ENCODE measurements around the gene MEIOC. TPM values are rescaled to one million over a fixed set of nuclear protein-coding genes. Genes with fewer than 3 reads are reported as not detected.

Gene MEIOC
- total RNA-seq, 2 donors from 2014 or later: not detected

DNA sequence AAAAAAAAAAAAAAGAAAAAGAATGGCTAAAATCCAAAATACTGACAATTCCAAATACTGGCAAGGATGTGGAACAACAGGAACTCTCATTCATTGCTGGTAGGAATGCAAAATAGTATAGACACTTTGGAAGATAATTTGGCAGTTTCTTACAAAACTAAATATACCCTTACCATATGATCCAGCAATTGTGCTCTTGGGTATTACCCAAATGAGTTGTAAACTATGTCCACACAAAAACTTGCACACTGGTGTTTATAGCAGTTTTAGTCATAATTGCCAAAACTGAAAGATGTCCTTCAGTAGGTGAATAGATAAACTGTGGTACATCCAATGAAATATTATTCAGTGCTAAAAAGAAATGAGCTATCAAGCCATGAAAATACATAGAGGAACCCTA is 8.5 kb upstream of the MEIOC start:
- Histone ChIP-seq H3K27ac (no peak overlapping the region), H3K27me3 (replicated peaks; ENCODE audit: insufficient read depth) (no peaks in the 10 kb centered on the region), H3K9me3 (no peaks in the 10 kb centered on the region), H3K4me3 (no peak overlapping the region), H3K4me1 (ENCODE audit: control insufficient read depth in 1 of 2, low read depth in 2 of 2) (no peaks in the 10 kb centered on the region), H3K36me3 (no peaks in the 10 kb centered on the region)
- TF ChIP-seq CTCF (IDR thresholded peaks at IDR 0.05): no peak
- DNase-seq (ENCODE audit: low spot score): no peak
- ATAC-seq (ENCODE audit: insufficient number of reproducible peaks, low FRiP score, low read depth): no peak

DNA sequence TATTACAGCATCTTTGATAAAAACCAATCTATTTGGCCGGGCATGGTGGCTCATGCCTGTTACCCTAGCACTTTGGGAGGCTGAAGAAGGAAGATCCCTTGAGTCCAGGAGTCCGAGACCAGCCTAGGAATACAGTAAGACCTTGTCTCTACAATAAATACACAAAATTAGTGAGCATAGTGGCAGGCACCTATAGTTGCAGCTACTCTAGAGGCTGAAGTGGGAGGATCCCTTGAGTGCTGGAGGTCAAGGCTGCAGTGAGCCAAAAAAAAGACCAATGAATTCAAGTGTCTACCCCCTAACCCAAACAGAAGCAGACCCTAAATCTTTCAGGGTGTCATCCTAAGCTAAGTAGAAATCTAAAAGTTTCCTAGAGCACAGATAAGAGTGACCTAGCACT is 7.3 kb upstream of the MEIOC start:
- no peaks in the 10 kb centered on the region for H3K9me3 ChIP-seq
- H3K4me1 ChIP-seq (ENCODE audit: control insufficient read depth in 1 of 2, low read depth in 2 of 2): no peaks in the 10 kb centered on the region
- no peak for ATAC-seq (ENCODE audit: insufficient number of reproducible peaks, low FRiP score, low read depth)
- H3K36me3 ChIP-seq: no peaks in the 10 kb centered on the region
- H3K27ac ChIP-seq: no peak overlapping the region
- DNase-seq (ENCODE audit: low spot score): no peak
- H3K27me3 ChIP-seq (replicated peaks; ENCODE audit: insufficient read depth): no peaks in the 10 kb centered on the region
- TF ChIP-seq CTCF (IDR thresholded peaks at IDR 0.05): no peak
- no peak overlapping the region for H3K4me3 ChIP-seq

DNA sequence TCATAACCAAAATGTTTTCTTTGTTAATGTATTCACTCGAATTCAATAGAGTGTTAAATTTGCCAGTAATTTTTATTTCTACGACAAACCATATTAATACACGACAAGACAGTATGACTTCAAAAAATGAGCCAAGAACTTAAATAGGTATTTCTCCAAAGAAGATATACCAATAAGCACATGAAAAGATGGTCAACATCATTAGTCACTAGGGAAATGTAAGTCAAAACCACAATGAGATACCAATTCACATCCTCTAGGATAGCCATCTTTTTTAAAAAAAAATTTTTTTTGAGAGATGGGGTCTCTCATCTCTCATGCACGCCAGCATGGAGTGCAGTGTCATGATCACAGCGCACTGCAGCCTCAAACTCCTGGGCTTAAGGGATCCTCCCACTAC is 5.0 kb upstream of the MEIOC start:
- DNase-seq (ENCODE audit: low spot score) (no peak), ATAC-seq (ENCODE audit: insufficient number of reproducible peaks, low FRiP score, low read depth) (no peak)
- Histone ChIP-seq H3K27ac (no peak overlapping the region), H3K4me3 (no peak overlapping the region), H3K4me1 (ENCODE audit: control insufficient read depth in 1 of 2, low read depth in 2 of 2) (no peaks in the 10 kb centered on the region), H3K36me3 (no peaks in the 10 kb centered on the region), H3K27me3 (replicated peaks; ENCODE audit: insufficient read depth) (peaks cover 8% of the 10 kb centered on the region), H3K9me3 (no peaks in the 10 kb centered on the region)
- TF ChIP-seq CTCF (IDR thresholded peaks at IDR 0.05): no peak

DNA sequence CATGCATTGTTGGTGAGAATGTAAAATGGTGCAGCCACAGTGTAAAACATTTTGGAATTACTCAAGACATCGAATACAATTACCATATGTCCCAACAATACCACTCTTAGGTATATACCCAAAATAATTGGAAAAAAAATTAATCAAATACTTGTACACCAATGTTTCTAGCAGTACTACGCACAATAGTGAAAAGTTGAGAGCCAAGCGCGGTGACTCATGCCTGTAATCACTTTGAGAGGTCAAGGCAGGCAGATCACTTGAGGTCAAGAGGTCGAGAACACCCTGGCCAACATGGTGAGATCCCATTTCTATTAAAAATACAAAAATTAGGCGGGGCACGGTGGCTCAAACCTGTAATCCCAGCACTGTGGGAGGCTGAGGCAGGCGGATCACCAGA is 3.5 kb upstream of the MEIOC start:
- Histone ChIP-seq H3K36me3 (no peaks in the 10 kb centered on the region), H3K9me3 (no peaks in the 10 kb centered on the region), H3K4me3 (no peak overlapping the region), H3K27ac (no peak overlapping the region), H3K27me3 (replicated peaks; ENCODE audit: insufficient read depth) (peaks cover 8% of the 10 kb centered on the region), H3K4me1 (ENCODE audit: control insufficient read depth in 1 of 2, low read depth in 2 of 2) (no peaks in the 10 kb centered on the region)
- no peak for ATAC-seq (ENCODE audit: insufficient number of reproducible peaks, low FRiP score, low read depth)
- no peak for TF ChIP-seq CTCF (IDR thresholded peaks at IDR 0.05)
- no peak for DNase-seq (ENCODE audit: low spot score)

DNA sequence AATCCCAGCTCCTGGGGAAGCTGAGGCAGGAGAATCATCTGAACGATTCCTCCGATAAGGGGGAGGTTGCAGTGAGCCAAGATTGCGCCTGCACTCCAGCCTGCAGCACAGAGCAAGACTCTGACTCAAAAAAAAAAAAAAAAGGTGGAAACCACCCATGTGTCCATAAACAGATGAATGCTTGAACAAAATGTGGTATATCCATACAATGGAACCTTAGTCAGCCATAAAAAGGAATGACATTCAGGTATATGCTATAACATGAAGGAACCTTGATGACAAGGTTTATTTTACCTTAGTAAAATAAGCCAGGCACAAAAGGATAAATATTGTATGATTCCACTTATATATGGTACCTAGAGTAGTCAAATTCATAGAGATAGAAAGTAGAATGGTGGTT is 2.9 kb upstream of the MEIOC start:
- H3K4me1 ChIP-seq (ENCODE audit: control insufficient read depth in 1 of 2, low read depth in 2 of 2): no peaks in the 10 kb centered on the region
- H3K27me3 ChIP-seq (replicated peaks; ENCODE audit: insufficient read depth): peaks cover 8% of the 10 kb centered on the region
- ATAC-seq (ENCODE audit: insufficient number of reproducible peaks, low FRiP score, low read depth): no peak
- no peak for DNase-seq (ENCODE audit: low spot score)
- H3K4me3 ChIP-seq: no peak overlapping the region
- no peaks in the 10 kb centered on the region for H3K9me3 ChIP-seq
- no peak for TF ChIP-seq CTCF (IDR thresholded peaks at IDR 0.05)
- H3K27ac ChIP-seq: no peak overlapping the region
- H3K36me3 ChIP-seq: no peaks in the 10 kb centered on the region
